GM18499 (cell line): Measurements from ENCODE around the gene C14orf39.

ENCODE experiments used
- ATAC-seq: cut with Tn5 transposase; IDR thresholded peaks from one replicate; pipeline ENCODE4 v1.9.1; 2021; ENCODE audit warnings: moderate number of reproducible peaks; ENCODE audit not compliant: insufficient read depth, unreplicated experiment

Gene C14orf39

DNA sequence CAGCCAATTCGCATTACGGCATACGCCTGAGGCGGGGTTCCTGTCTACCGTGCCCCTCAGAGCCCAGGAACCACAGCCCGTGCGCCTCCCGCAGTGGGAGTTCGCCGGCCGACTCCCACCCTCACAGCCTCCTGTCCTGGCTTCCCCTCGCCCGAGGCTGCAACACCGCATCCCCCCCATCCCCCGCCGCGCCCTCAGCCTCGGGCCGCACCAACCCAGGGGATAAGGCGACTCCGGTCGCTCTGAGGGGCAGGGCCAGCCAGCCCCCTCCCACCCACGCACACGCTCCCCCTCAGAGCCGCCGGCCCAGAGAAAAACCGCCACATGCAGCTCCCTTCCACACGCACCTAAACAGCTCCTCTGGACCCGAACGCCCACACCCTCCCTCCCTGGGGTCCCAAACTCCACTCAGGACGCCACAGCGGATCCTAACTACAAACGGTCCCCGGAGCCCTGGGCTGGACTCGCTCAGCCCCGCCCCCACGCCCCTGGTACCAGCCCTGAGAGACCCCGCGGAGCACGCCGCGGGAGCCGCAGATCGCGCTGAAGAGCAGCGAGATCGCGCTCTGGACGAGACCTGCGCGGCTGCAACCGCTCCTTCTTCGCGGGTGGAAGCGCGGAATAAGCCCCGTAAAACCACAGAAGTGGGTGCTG is at the start of gene C14orf39:
Gene C14orf39 (minus strand): TSS at position 466 of the 654 bp plus-strand sequence. CDS start 985 bp downstream, outside the sequence.
- ATAC-seq = no peak

DNA sequence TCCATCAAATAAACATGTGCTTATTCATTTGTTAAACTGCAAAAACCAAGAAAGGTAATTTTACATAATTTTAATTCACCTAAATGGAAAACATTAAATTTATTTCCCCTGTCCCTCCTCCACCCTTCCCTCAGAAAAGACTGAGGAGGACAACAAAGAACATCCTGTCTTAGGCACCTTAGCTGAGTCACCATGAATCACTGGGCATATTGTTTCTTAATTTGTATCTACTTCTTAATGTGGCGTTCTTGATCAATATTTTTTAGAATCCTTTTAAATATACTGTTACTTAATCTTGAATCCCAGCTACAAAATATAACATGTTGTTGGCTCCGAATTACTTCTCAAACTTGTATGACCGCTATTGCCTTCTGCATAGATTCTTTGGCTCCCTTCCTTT is 46.6 kb upstream of the C14orf39 start:
- no peak for ATAC-seq

- no peak for ATAC-seq
Observed at GRCh38 chr14:60515511-60516289, 29.8 kb upstream of the C14orf39 start.

GRCh38 chr14:60514741-60515491 is 29.1 kb upstream of the C14orf39 start:
- ATAC-seq = no peak

DNA sequence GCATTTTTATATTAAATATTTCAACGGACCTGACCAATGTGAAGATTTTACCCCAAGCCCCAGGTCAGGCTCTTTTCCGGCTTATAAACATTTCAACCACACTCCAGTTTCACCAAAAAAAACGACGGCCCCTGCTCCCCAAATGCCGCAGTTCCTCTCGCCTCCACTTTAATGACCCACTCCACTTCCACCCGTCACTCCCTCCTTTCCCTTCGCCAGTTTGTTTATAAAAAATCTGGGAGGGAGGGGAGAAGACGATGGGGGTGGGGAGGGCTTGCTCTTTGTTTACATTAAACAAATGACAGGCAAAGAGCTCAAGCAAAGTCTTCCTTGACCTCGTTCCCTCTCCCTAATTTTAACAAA is 28.5 kb upstream of the C14orf39 start:
- no peak for ATAC-seq

GRCh38 chr14:60512973-60513571 is 27.2 kb upstream of the C14orf39 start:
- ATAC-seq = no peak

GRCh38 chr14:60512126-60512525 is 26.3 kb upstream of the C14orf39 start:
- no peak for ATAC-seq

GRCh38 chr14:60510951-60511599 is 25.2 kb upstream of the C14orf39 start:
- ATAC-seq = no peak

- no peak for ATAC-seq
Observed at GRCh38 chr14:60510254-60510950, 24.5 kb upstream of the C14orf39 start.

- ATAC-seq = no peak
Observed at GRCh38 chr14:60509438-60510253, 23.8 kb upstream of the C14orf39 start.

GRCh38 chr14:60508707-60509437 is 23.0 kb upstream of the C14orf39 start, which contains the start of gene SIX6:
Gene SIX6, plus strand, starts transcription at chr14:60509146. Its CDS starts 253 bp downstream, at chr14:60509399.
- no peak for ATAC-seq

DNA sequence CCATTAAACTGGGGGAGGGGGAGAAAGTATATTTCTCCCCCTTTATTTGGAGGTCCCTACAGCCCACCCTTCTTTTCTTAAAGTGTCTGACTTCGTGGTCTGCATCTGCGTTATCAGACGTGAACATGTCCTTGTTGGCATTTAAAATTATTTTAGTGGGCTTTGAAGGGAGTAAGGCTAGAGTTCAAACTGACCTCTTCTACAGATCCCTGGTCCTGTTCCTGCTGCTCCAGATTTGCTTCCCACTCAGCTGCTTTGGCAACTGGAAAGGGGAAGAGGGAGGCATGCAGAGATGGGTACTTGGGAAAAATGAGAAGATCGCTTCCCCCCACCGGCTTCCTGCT is 22.5 kb upstream of the C14orf39 start:
- no peak for ATAC-seq

- ATAC-seq = no peak
Observed at GRCh38 chr14:60506985-60507829, 21.3 kb upstream of the C14orf39 start.

GRCh38 chr14:60506462-60506984 is 20.7 kb upstream of the C14orf39 start:
- ATAC-seq = no peak

- ATAC-seq = no peak
Observed at GRCh38 chr14:60506010-60506409, 20.1 kb upstream of the C14orf39 start.

- ATAC-seq = no peak
Observed at GRCh38 chr14:60505448-60505847, 19.6 kb upstream of the C14orf39 start.

GRCh38 chr14:60502541-60502940 is 16.7 kb upstream of the C14orf39 start:
- no peak for ATAC-seq
